ENCODE data around the gene C1orf159. TPM values are rescaled to one million over a fixed set of nuclear protein-coding genes. Genes with fewer than 3 reads are reported as not detected.

The C1orf159 gene
- total and polyA plus RNA-seq, 2 experiments from 2014 or later: 9.6 to 21.5 TPM

- TF ChIP-seq REST (IDR thresholded peaks at IDR 0.05; ENCODE audit: unreplicated experiment) (no peak), NANOG (IDR thresholded peaks at IDR 0.05; ENCODE audit: borderline replicate concordance) (no peak), ETS1 (IDR thresholded peaks at IDR 0.05) (no peak)
Measured at GRCh38 chr1:1110561-1110971, 5.3 kb downstream of the C1orf159 start (continued).

- no peak overlapping the region for H3K4me3 ChIP-seq
- no peak for ATAC-seq
- H3K27me3 ChIP-seq (ENCODE audit: insufficient read depth): no peaks in the 10 kb centered on the region
- H3K36me3 ChIP-seq (ENCODE audit: insufficient read depth): peaks cover 5% of the 10 kb centered on the region; the same call in 1 of the 2 replicates
- H4K20me1 ChIP-seq (replicated peaks; ENCODE audit: insufficient read depth): 0 out of 2 replicates have a peak, but pooled peaks cover 4% of the 10 kb centered on the region
- H3K4me1 ChIP-seq (ENCODE audit: insufficient read depth): no peaks in the 10 kb centered on the region; the same call in 1 of the 2 replicates
- peaks cover 9% of the 10 kb centered on the region for H3K27me3 Mint-ChIP-seq (ENCODE audit: insufficient read depth, low read depth, poor library complexity)
- DNase-seq (ENCODE audit: low spot score): no peak
- H2AFZ ChIP-seq: no peak overlapping the region
- H3K27ac Mint-ChIP-seq: no peak overlapping the region
- H3K4me3 Mint-ChIP-seq: no peak overlapping the region
- H3K9me2 ChIP-seq (ENCODE audit: insufficient read depth): no peaks in the 10 kb centered on the region
- H3K4me1 Mint-ChIP-seq: peaks cover 14% of the 10 kb centered on the region
- H3K4me2 ChIP-seq: no peak overlapping the region
- peaks cover 51% of the 10 kb centered on the region for H3K9me3 Mint-ChIP-seq
- no peak overlapping the region for H3K27ac ChIP-seq (ENCODE audit: low read depth)
- H3K79me2 ChIP-seq (replicated peaks; ENCODE audit: insufficient read depth): peaks cover 24% of the 10 kb centered on the region
- H3F3A ChIP-seq (replicated peaks; ENCODE audit: low read depth): no peaks in the 10 kb centered on the region
- peaks cover 68% of the 10 kb centered on the region for H3K36me3 Mint-ChIP-seq (ENCODE audit: low read depth)
- TF ChIP-seq ZNF114 (CRISPR knock-in tag; IDR thresholded peaks at IDR 0.05) (no peak), NANOG (IDR thresholded peaks at IDR 0.05; ENCODE audit: borderline replicate concordance) (no peak), ZNF331 (CRISPR knock-in tag; IDR thresholded peaks at IDR 0.05; ENCODE audit: low read depth) (no peak), REST (IDR thresholded peaks at IDR 0.05; ENCODE audit: unreplicated experiment) (no peak), JUNB (IDR thresholded peaks at IDR 0.05; ENCODE audit: unreplicated experiment) (no peak), CTCF (conservative IDR thresholded peaks at IDR 0.05; ENCODE audit: low read depth in 2 of 2) (no peak), CREB1 (CRISPR knock-in tag; IDR thresholded peaks at IDR 0.05; ENCODE audit: low read depth) (no peak)
Measured at GRCh38 chr1:1109743-1110142, 6.1 kb downstream of the C1orf159 start.
